Thoracic aorta (tissue), 2 donors: Measurements from ENCODE around the gene FNDC4. TPM values are rescaled to one million over a fixed set of nuclear protein-coding genes. Genes with fewer than 3 reads are reported as not detected.

Source experiments
- ATAC-seq: fragments of 150-250 bp; one replicate; pipeline ENCODE4 v1.8.0; 2017; ENCODE audit warnings: low read depth; ENCODE audit not compliant: insufficient number of reproducible peaks, low FRiP score
- DNase-seq: peaks from one replicate; pipeline ENCODE4 v3.0.0-alpha.2; 2020; ENCODE audit warnings: low spot score
- H3K27ac ChIP-seq, 2 donors: fragments of 200-600 bp; sonication (generic); 1 replicate in 1 of 2; 2 replicates in 1 of 2; pipeline ENCODE4 v1.5.1; 2016; ENCODE audit warnings: mild to moderate bottlenecking in 2 of 2, moderate library complexity in 2 of 2
- H3K27me3 ChIP-seq: fragments of 200-600 bp; sonication (generic); replicated peaks from 2 replicates; pipeline ENCODE4 v1.6.0; 2016; ENCODE audit warnings: mild to moderate bottlenecking; ENCODE audit not compliant: insufficient read depth
- H3K36me3 ChIP-seq: fragments of 200-600 bp; sonication (generic); one replicate; pipeline ENCODE4 v1.5.1; 2016
- H3K4me1 ChIP-seq, 2 donors: fragments of 200-600 bp; sonication (generic); 1 replicate in 1 of 2; 2 replicates in 1 of 2; pipeline versions ENCODE4 v1.5.1 to v1.6.0; 2016; ENCODE audit warnings: low read depth in 2 of 2, mild to moderate bottlenecking in 1 of 2; ENCODE audit not compliant: control insufficient read depth in 1 of 2
- H3K4me3 ChIP-seq: fragments of 200-600 bp; sonication (generic); 2 replicates; pipeline ENCODE4 v1.5.1; 2016; ENCODE audit warnings: mild to moderate bottlenecking
- H3K9me3 ChIP-seq: fragments of 200-600 bp; sonication (generic); 2 replicates; pipeline ENCODE4 v1.5.1; 2016
- CTCF ChIP-seq: fragments of 200-600 bp; sonication (generic); IDR thresholded peaks from one replicate; pipeline ENCODE4 v1.5.1; 2019; ENCODE audit warnings: antibody characterized with exemption
- total RNA-seq, 2 donors: library from RNA; depleted of rRNA; stranded (reverse); fragments of >200 nt; gene quantifications; one replicate each; pipeline versions ENCODE4 v1.1.0 to v1.2.3, GENCODE V29; 2016

FNDC4 gene
- total RNA-seq, 2 donors from 2014 or later, result 32.9 to 37.1 TPM

DNA sequence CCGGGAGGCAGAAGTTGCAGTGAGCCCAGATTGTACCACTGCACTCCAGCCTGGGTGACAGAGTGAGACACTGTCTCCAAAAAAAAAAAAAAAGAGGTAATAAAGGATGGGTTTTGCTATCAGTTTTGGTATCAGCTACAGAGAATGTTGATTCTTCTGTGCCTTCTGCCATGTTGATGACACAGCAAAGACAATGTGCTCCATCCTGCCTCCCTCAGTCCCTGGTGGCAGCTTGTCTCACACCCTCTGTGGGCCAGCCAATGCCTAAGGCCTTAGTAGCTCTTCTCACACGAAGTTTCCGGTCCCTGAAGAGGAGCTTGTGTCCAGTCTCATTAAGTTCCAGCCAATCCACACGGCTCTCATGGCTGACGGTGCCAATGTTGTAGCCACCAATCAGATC is 23.0 kb downstream of the FNDC4 start:
- Histone ChIP-seq H3K36me3 (peaks cover 23% of the 10 kb centered on the region), H3K9me3 (no peaks in the 10 kb centered on the region), H3K27ac (no peak overlapping the region), H3K27me3 (no peaks in the 10 kb centered on the region), H3K4me1 (no peaks in the 10 kb centered on the region), H3K4me3 (no peak overlapping the region)
- ATAC-seq, result no peak
- TF ChIP-seq CTCF, result no peak
- no peak for DNase-seq

GRCh38 chr2:27464443-27464842 is 30.6 kb downstream of the FNDC4 start:
- Histone ChIP-seq H3K36me3 (peaks cover 18% of the 10 kb centered on the region), H3K4me1 (no peaks in the 10 kb centered on the region), H3K9me3 (no peaks in the 10 kb centered on the region), H3K4me3 (no peak overlapping the region), H3K27me3 (no peaks in the 10 kb centered on the region), H3K27ac (no peak overlapping the region)
- no peak for TF ChIP-seq CTCF
- no peak for ATAC-seq
- DNase-seq, result no peak

DNA sequence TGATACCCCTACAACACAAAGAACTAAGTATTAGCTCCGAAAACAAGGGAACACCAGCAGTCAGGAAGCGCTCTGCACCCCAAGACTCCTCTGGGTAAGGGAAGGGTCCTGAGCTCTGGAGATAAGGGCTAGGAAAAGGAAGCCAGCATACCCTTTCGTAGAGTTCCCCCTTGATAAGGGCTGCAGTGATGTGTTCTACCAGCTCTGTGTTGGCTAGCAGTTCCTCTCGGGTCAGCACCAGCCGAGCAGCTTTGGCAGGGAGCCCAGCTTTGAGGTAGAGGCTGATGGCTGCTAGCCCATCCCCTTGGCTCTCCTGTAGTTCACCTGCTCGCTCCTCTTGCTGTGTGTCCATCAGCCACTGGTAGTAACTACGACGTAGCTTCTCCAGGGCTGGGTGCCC is 33.9 kb downstream of the FNDC4 start:
- Histone ChIP-seq H3K27ac (no peak overlapping the region), H3K27me3 (no peaks in the 10 kb centered on the region), H3K4me1 (no peaks in the 10 kb centered on the region), H3K36me3 (peaks cover 26% of the 10 kb centered on the region), H3K9me3 (no peaks in the 10 kb centered on the region), H3K4me3 (no peak overlapping the region)
- ATAC-seq, result no peak
- DNase-seq, result no peak
- TF ChIP-seq CTCF, result no peak

- peaks cover 31% of the 10 kb centered on the region for H3K36me3 ChIP-seq
- DNase-seq (no peak), ATAC-seq (no peak)
These were observed 41.0 kb downstream of the FNDC4 start for GRCh38 chr2:27453968-27454367.

DNA sequence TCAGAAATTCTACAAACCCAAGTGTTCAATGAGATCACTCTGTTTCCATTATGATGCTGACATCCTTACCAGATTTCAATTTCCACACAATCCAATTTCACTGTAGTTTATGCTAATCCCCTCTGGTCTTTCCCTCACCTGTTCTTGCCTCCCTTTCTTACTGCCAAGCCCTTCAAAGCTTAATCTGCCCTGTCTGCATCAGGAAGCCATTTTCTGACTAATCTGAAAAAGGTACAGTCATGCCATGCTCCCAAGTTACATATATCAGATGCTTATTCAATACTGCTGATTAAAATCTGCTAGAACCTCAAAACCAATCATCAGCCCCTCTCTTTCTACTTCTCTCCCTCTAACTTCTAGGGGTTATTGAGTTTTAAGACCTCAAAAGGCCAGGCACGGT is 43.9 kb downstream of the FNDC4 start:
- no peak for TF ChIP-seq CTCF
- no peak for ATAC-seq
- Histone ChIP-seq H3K36me3 (peaks cover 31% of the 10 kb centered on the region), H3K4me1 (no peaks in the 10 kb centered on the region), H3K27me3 (no peaks in the 10 kb centered on the region), H3K27ac (no peak overlapping the region), H3K9me3 (no peaks in the 10 kb centered on the region), H3K4me3 (no peak overlapping the region)
- DNase-seq, result no peak

More at GRCh38 chr2:27453968-27454367, 41.0 kb downstream of the FNDC4 start:
- Histone ChIP-seq H3K9me3 (no peaks in the 10 kb centered on the region), H3K27ac (no peak overlapping the region), H3K27me3 (no peaks in the 10 kb centered on the region), H3K4me1 (no peaks in the 10 kb centered on the region), H3K4me3 (no peak overlapping the region)
- TF ChIP-seq CTCF, result no peak
